ENCODE measurements around the gene AMOTL1.

GRCh38 chr11:94844031-94844430, 75.9 kb downstream of the AMOTL1 start:
- TF ChIP-seq POLR2AphosphoS5 (IDR thresholded peaks at IDR 0.05; ENCODE audit: insufficient read depth, low read depth, low read length) = no peak
- TF ChIP-seq CTCF (IDR thresholded peaks at IDR 0.05; ENCODE audit: extremely low read depth in 1 of 2, insufficient read depth in 1 of 2, low read depth in 1 of 2, low read length in 2 of 2) = no peak
- no peak for TF ChIP-seq FOS (IDR thresholded peaks at IDR 0.05; ENCODE audit: borderline replicate concordance, insufficient read depth, low read length)
- no peak for TF ChIP-seq EZH2 (IDR thresholded peaks at IDR 0.05; ENCODE audit: borderline replicate concordance, low read depth, low read length, severe bottlenecking)
- no peak for TF ChIP-seq POLR2A (IDR thresholded peaks at IDR 0.05; ENCODE audit: low read depth, low read length)
- no peak for TF ChIP-seq MAX (IDR thresholded peaks at IDR 0.05; ENCODE audit: insufficient read depth, insufficient read length)
- no peak for TF ChIP-seq JUN (IDR thresholded peaks at IDR 0.05; ENCODE audit: borderline replicate concordance, insufficient read depth, insufficient read length, low read depth)
- TF ChIP-seq GATA2 (IDR thresholded peaks at IDR 0.05; ENCODE audit: insufficient read depth, insufficient read length, low read depth, low read length) = no peak
- TF ChIP-seq MYC (IDR thresholded peaks at IDR 0.05; ENCODE audit: low read depth, low read length) = no peak

All from endothelial cell of umbilical vein (primary cell).